Measurements from ENCODE around the gene MED27. TPM values are rescaled to one million over a fixed set of nuclear protein-coding genes. Genes with fewer than 3 reads are reported as not detected.

MED27 gene
- total RNA-seq, 1 donor from 2014 or later, result 25.1 TPM

- Mint-ChIP-seq H3K27ac (no peak overlapping the region), H3K9me3 (ENCODE audit: low read depth) (no peaks in the 10 kb centered on the region), H3K4me3 (ENCODE audit: low read depth) (no peak overlapping the region), H3K36me3 (ENCODE audit: insufficient read depth) (peaks cover 2% of the 10 kb centered on the region), H3K27me3 (no peaks in the 10 kb centered on the region), H3K4me1 (ENCODE audit: low read depth) (peaks cover 5% of the 10 kb centered on the region)
- no peak for DNase-seq (ENCODE audit: low spot score, unreplicated experiment)
- TF ChIP-seq CTCF (IDR thresholded peaks at IDR 0.05; ENCODE audit: unreplicated experiment), result no peak
Observed at GRCh38 chr9:131977109-131977838, 102.4 kb downstream of the MED27 start.

- no peaks in the 10 kb centered on the region for H3K27me3 Mint-ChIP-seq
- no peak overlapping the region for H3K27ac Mint-ChIP-seq
- TF ChIP-seq CTCF (IDR thresholded peaks at IDR 0.05; ENCODE audit: unreplicated experiment), result no peak
- no peaks in the 10 kb centered on the region for H3K9me3 Mint-ChIP-seq (ENCODE audit: low read depth)
- H3K4me3 Mint-ChIP-seq (ENCODE audit: low read depth), result no peak overlapping the region
- H3K36me3 Mint-ChIP-seq (ENCODE audit: insufficient read depth), result peaks cover 2% of the 10 kb centered on the region
- H3K4me1 Mint-ChIP-seq (ENCODE audit: low read depth), result peaks cover 5% of the 10 kb centered on the region
- no peak for DNase-seq (ENCODE audit: low spot score, unreplicated experiment)
Observed at GRCh38 chr9:131976157-131977108, 103.2 kb downstream of the MED27 start.

GRCh38 chr9:131972889-131973288 lies 106.8 kb downstream of the MED27 start:
- peaks cover 6% of the 10 kb centered on the region for H3K4me1 Mint-ChIP-seq (ENCODE audit: low read depth)
- no peak overlapping the region for H3K27ac Mint-ChIP-seq
- no peaks in the 10 kb centered on the region for H3K9me3 Mint-ChIP-seq (ENCODE audit: low read depth)
- no peak for DNase-seq (ENCODE audit: low spot score, unreplicated experiment)
- peaks cover 2% of the 10 kb centered on the region for H3K36me3 Mint-ChIP-seq (ENCODE audit: insufficient read depth)
- H3K4me3 Mint-ChIP-seq (ENCODE audit: low read depth), result no peak overlapping the region
- no peaks in the 10 kb centered on the region for H3K27me3 Mint-ChIP-seq
- no peak for TF ChIP-seq CTCF (IDR thresholded peaks at IDR 0.05; ENCODE audit: unreplicated experiment)

GRCh38 chr9:131971482-131972074 lies 108.1 kb downstream of the MED27 start:
- TF ChIP-seq CTCF (IDR thresholded peaks at IDR 0.05; ENCODE audit: unreplicated experiment), result no peak
- no peaks in the 10 kb centered on the region for H3K9me3 Mint-ChIP-seq (ENCODE audit: low read depth)
- H3K4me1 Mint-ChIP-seq (ENCODE audit: low read depth), result peaks cover 3% of the 10 kb centered on the region
- H3K27ac Mint-ChIP-seq, result no peak overlapping the region
- H3K27me3 Mint-ChIP-seq, result no peaks in the 10 kb centered on the region
- no peak overlapping the region for H3K4me3 Mint-ChIP-seq (ENCODE audit: low read depth)
- DNase-seq (ENCODE audit: low spot score, unreplicated experiment), result no peak
- peaks cover 2% of the 10 kb centered on the region for H3K36me3 Mint-ChIP-seq (ENCODE audit: insufficient read depth)

- Mint-ChIP-seq H3K36me3 (ENCODE audit: insufficient read depth) (peaks cover 2% of the 10 kb centered on the region), H3K4me3 (ENCODE audit: low read depth) (no peak overlapping the region), H3K9me3 (ENCODE audit: low read depth) (no peaks in the 10 kb centered on the region), H3K4me1 (ENCODE audit: low read depth) (peaks cover 1% of the 10 kb centered on the region), H3K27me3 (no peaks in the 10 kb centered on the region), H3K27ac (no peak overlapping the region)
- TF ChIP-seq CTCF (IDR thresholded peaks at IDR 0.05; ENCODE audit: unreplicated experiment), result no peak
- no peak for DNase-seq (ENCODE audit: low spot score, unreplicated experiment)
Observed at GRCh38 chr9:131969469-131969989, 110.1 kb downstream of the MED27 start.

Measured in progenitor cell of endocrine pancreas (in vitro differentiated cells).